ENCODE measurements around the gene FAM118B. TPM values are rescaled to one million over a fixed set of nuclear protein-coding genes. Genes with fewer than 3 reads are reported as not detected.
A peak's percentile ranks its signal among the peaks of the same experiment; 100 is the strongest.

The FAM118B gene
- total RNA-seq, 1 experiment from 2014 or later: 41.6 TPM

DNA sequence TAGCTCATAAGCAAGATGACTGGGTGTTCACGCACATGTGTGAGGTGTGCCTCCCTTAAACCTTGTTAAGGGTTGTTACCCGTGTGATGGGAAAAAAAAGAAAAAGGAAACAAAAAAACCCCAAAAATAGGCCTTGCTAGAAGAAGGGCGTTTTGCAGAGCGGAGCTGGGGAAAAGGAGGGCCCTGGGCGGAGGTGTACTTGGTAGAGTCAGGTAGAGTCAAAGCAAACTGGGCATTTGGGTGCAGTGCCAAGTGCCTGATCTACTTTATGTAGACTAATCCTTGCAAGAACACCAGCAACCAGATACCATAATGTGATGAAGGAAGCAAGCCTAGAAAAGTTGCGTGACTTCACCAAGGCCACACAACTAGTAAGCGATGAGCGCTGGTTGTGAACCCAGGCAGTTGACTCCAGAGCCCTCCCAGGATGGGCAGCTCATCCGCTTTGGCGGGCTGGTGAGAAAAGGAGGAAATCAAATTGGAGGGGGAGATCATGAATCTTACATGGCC is 70.1 kb downstream of the FAM118B start:
- DNase-seq (ENCODE audit: low read depth, low spot score): no peak
- in situ Hi-C loops (cut with HindIII; ENCODE audit: low pct_unique_long_range_greater_than_20kb, low sequenced_read_pairs) (no loop called here), intact Hi-C loops (cut with micrococcal nuclease; ENCODE audit: unreplicated experiment) (no loop called here)
- Histone ChIP-seq H3K27ac (ENCODE audit: low read length) (peak overlapping the region; percentile 78; the same call in 1 of the 2 replicates), H3K27me3 (ENCODE audit: control insufficient read depth, insufficient read depth, low read length) (no peaks in the 10 kb centered on the region), H3K9me3 (ENCODE audit: control insufficient read depth, insufficient read depth, low read depth, low read length) (no peaks in the 10 kb centered on the region), H3K4me1 (ENCODE audit: control insufficient read depth, insufficient read depth, low read length) (peaks cover 11% of the 10 kb centered on the region; the same call in 1 of the 2 replicates), H3K4me3 (ENCODE audit: low read depth in 2 of 2, low read length in 2 of 2) (peak overlapping the region in 1 of 2 experiments; percentile 97; a peak in 1 of 4 replicates), H3K36me3 (ENCODE audit: control insufficient read depth, insufficient read depth, low read length) (peaks cover 3% of the 10 kb centered on the region; the same call in 1 of the 2 replicates)
- CTCF ChIA-PET: no interaction called here
- ATAC-seq: no peak
- no TSS peak for BruUV-seq (replicated peaks)
- TF ChIP-seq, protein P1, sequence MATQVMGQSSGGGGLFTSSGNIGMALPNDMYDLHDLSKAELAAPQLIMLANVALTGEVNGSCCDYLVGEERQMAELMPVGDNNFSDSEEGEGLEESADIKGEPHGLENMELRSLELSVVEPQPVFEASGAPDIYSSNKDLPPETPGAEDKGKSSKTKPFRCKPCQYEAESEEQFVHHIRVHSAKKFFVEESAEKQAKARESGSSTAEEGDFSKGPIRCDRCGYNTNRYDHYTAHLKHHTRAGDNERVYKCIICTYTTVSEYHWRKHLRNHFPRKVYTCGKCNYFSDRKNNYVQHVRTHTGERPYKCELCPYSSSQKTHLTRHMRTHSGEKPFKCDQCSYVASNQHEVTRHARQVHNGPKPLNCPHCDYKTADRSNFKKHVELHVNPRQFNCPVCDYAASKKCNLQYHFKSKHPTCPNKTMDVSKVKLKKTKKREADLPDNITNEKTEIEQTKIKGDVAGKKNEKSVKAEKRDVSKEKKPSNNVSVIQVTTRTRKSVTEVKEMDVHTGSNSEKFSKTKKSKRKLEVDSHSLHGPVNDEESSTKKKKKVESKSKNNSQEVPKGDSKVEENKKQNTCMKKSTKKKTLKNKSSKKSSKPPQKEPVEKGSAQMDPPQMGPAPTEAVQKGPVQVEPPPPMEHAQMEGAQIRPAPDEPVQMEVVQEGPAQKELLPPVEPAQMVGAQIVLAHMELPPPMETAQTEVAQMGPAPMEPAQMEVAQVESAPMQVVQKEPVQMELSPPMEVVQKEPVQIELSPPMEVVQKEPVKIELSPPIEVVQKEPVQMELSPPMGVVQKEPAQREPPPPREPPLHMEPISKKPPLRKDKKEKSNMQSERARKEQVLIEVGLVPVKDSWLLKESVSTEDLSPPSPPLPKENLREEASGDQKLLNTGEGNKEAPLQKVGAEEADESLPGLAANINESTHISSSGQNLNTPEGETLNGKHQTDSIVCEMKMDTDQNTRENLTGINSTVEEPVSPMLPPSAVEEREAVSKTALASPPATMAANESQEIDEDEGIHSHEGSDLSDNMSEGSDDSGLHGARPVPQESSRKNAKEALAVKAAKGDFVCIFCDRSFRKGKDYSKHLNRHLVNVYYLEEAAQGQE (IDR thresholded peaks at IDR 0.05; ENCODE audit: insufficient read depth in 1 of 2, low read depth in 2 of 2, low read length in 1 of 2): no peak
- POLR2A ChIA-PET: no interaction called here

DNA sequence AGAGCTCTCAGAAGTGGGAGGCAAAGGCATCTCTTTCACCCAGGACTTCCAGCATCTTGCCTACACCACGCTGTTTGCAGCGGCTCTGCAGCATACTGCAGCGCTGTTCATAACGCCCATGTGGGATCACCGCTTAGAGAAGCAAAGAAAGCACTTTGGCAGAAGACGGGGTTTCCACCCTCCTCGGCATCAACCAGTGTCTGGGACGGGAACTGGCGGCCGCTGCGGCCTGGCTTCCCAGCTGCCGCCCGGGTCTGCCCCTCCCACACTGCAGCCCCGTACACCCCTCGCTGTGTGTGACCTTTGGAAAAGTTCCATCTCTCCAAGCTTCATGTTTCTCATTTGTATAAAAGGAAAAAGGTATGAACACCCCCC is 70.8 kb downstream of the FAM118B start:
- Histone ChIP-seq H3K27me3 (ENCODE audit: control insufficient read depth, insufficient read depth, low read length) (no peaks in the 10 kb centered on the region), H3K27ac (ENCODE audit: low read length) (peak overlapping the region; percentile 78), H3K9me3 (ENCODE audit: control insufficient read depth, insufficient read depth, low read depth, low read length) (no peaks in the 10 kb centered on the region), H3K4me3 (ENCODE audit: low read depth in 2 of 2, low read length in 2 of 2) (peak overlapping the region; percentile 68 to 97), H3K4me1 (ENCODE audit: control insufficient read depth, insufficient read depth, low read length) (peaks cover 11% of the 10 kb centered on the region; the same call in 1 of the 2 replicates), H3K36me3 (ENCODE audit: control insufficient read depth, insufficient read depth, low read length) (peaks cover 3% of the 10 kb centered on the region; the same call in 1 of the 2 replicates)
- in situ Hi-C loops (cut with HindIII; ENCODE audit: low pct_unique_long_range_greater_than_20kb, low sequenced_read_pairs) (no loop called here), intact Hi-C loops (cut with micrococcal nuclease; ENCODE audit: unreplicated experiment) (no loop called here)
- DNase-seq (ENCODE audit: low read depth, low spot score) (no peak), ATAC-seq (peak; percentile 57)
- TF ChIP-seq SIN3A (IDR thresholded peaks at IDR 0.05; ENCODE audit: borderline replicate concordance, insufficient read depth, low read depth, low read length) (no peak), TCF7L2 (IDR thresholded peaks at IDR 0.05; ENCODE audit: low read depth, low read length) (no peak), POLR2AphosphoS5 (IDR thresholded peaks at IDR 0.05; ENCODE audit: low read depth, low read length) (no peak)
- TF ChIP-seq, protein P2, sequence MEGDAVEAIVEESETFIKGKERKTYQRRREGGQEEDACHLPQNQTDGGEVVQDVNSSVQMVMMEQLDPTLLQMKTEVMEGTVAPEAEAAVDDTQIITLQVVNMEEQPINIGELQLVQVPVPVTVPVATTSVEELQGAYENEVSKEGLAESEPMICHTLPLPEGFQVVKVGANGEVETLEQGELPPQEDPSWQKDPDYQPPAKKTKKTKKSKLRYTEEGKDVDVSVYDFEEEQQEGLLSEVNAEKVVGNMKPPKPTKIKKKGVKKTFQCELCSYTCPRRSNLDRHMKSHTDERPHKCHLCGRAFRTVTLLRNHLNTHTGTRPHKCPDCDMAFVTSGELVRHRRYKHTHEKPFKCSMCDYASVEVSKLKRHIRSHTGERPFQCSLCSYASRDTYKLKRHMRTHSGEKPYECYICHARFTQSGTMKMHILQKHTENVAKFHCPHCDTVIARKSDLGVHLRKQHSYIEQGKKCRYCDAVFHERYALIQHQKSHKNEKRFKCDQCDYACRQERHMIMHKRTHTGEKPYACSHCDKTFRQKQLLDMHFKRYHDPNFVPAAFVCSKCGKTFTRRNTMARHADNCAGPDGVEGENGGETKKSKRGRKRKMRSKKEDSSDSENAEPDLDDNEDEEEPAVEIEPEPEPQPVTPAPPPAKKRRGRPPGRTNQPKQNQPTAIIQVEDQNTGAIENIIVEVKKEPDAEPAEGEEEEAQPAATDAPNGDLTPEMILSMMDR (IDR thresholded peaks at IDR 0.05): no peak
- no TSS peak for BruUV-seq (replicated peaks)
- CTCF ChIA-PET: no interaction called here
- POLR2A ChIA-PET: no interaction called here

DNA sequence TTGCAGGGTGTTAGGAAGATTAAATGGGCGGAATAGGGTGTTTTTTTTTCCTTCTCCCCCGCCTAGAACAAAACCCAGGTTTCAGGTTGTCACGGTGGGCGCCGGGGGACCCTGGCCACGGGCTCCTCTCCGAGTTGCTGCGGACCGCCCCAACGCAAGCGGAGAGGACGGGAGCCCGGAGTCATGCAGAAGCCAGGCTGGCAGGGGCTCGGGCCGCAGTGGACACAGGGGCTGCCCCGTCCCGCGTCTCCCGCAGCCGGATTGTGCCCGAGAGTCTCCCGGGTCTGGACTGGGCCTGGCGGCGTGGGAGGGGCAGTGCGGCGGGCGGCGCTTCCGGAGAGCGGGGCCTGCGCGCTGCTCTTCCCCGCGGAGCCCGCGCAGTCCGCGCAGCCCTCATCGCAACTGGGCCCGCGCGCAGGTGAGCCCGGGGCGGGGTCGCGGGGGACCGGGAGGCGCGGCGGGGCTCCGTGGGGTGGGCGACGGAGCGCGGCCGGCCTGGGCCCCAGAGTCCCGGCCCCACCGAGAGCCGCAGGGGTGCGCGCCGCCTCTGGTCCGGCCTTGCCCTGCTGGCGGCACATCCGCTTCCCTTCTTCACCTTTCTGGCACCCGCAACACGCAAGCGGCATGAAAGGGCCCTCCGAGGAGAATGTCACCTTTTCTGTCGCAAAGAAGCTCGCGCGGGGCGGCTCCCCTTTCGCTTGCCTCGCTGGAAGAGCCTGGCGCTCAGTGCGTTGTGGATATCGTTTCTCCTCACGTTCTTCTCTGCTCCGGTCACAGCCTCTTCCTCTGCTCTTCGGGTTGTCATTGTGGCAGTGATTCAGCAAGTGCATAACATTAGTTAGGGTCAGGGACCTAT is 71.4 kb downstream of the FAM118B start, which contains the start of gene TIRAP:
Gene TIRAP, plus strand, starts transcription at position 358 of the 856 bp plus-strand sequence. CDS start 7,802 bp downstream, outside the sequence.
- peak; percentile 93 for ATAC-seq
- intact Hi-C loops (cut with micrococcal nuclease; ENCODE audit: unreplicated experiment): no loop called here
- Histone ChIP-seq H3K27ac (ENCODE audit: low read length) (peak within 1 kb of the TSS; percentile 88), H3K4me1 (ENCODE audit: control insufficient read depth, insufficient read depth, low read length) (peaks cover 11% of the 10 kb centered on the region; the same call in 1 of the 2 replicates), H3K9me3 (ENCODE audit: control insufficient read depth, insufficient read depth, low read depth, low read length) (no peaks in the 10 kb centered on the region), H3K4me3 (ENCODE audit: low read depth in 2 of 2, low read length in 2 of 2) (peak within 1 kb of the TSS; percentile 68 to 97), H3K36me3 (ENCODE audit: control insufficient read depth, insufficient read depth, low read length) (peaks cover 3% of the 10 kb centered on the region; the same call in 1 of the 2 replicates), H3K27me3 (ENCODE audit: control insufficient read depth, insufficient read depth, low read length) (no peaks in the 10 kb centered on the region)
- BruUV-seq (replicated peaks): no TSS peak
- TF ChIP-seq, protein P2 (IDR thresholded peaks at IDR 0.05): no peak
- TF ChIP-seq, protein P1 (IDR thresholded peaks at IDR 0.05; ENCODE audit: insufficient read depth in 1 of 2, low read depth in 2 of 2, low read length in 1 of 2): no peak
- peak; percentile 87; the same call in 1 of the 2 replicates for TF ChIP-seq SIN3A (IDR thresholded peaks at IDR 0.05; ENCODE audit: borderline replicate concordance, insufficient read depth, low read depth, low read length)
- peak; percentile 73 for TF ChIP-seq POLR2AphosphoS5 (IDR thresholded peaks at IDR 0.05; ENCODE audit: low read depth, low read length)
- in situ Hi-C loops (cut with HindIII; ENCODE audit: low pct_unique_long_range_greater_than_20kb, low sequenced_read_pairs): no loop called here
- ChIA-PET POLR2A (no interaction called here), CTCF (no interaction called here)
- DNase-seq (ENCODE audit: low read depth, low spot score): no peak

All from Panc1 (cell line).